GM12878 (cell line): ENCODE results near the gene SEC31B. TPM values are rescaled to one million over a fixed set of nuclear protein-coding genes. Genes with fewer than 3 reads are reported as not detected.

Experiments used
- CBFB ChIP-seq: IDR thresholded peaks from 2 replicates; pipeline ENCODE4 v1.6.1; 2016; ENCODE audit warnings: antibody characterized with exemption, low read depth
- MTA3 ChIP-seq: IDR thresholded peaks from 2 replicates; pipeline ENCODE4 v1.6.1; 2012; ENCODE audit warnings: low read length, inconsistent platforms, borderline replicate concordance
- ZNF622 ChIP-seq: fragments of 450-650 bp; IDR thresholded peaks from 2 replicates; pipeline ENCODE4 v1.6.1; 2017; ENCODE audit warnings: mild to moderate bottlenecking, inconsistent platforms
- polyA plus RNA-seq, 11 experiments: library from polyadenylated mRNA; depleted of rRNA in 4 of 11; unstranded in 6 of 11; stranded (reverse) in 5 of 11; fragments of >200 nt; fragmentation: Nextera tagmentation in 4 of 11; fragmentation: Illumina TruSeq in 1 of 11; extraction: Ambion mirVana in 4 of 11; extraction: Trizol in 1 of 11; gene quantifications; 1 replicate in 1 of 11; 2 replicates in 10 of 11; pipeline versions ENCODE4 v1.2.1 to v1.2.3, GENCODE V29; 2011 to 2016; ENCODE audit warnings: inconsistent platforms in 2 of 11, missing spikeins in 2 of 11, low read depth in 1 of 11
- total RNA-seq, 4 experiments: library from RNA; depleted of rRNA in 3 of 4; stranded (reverse); fragments of >200 nt in 3 of 4; fragmentation: Illumina TruSeq in 1 of 4; extraction: Trizol in 1 of 4; gene quantifications; 2 replicates each; pipeline versions ENCODE4 v1.2.1 to v1.2.3, GENCODE V29; 2013 to 2021
- TF ChIP-seq, protein P1 (sequence below): fragments of 450-650 bp; IDR thresholded peaks from 2 replicates; pipeline ENCODE4 v1.6.1; 2016; ENCODE audit warnings: mild to moderate bottlenecking, moderate library complexity, borderline replicate concordance
- TF ChIP-seq, protein P2 (sequence below): fragments of 450-650 bp; IDR thresholded peaks from 2 replicates; pipeline ENCODE4 v1.6.1; 2017; ENCODE audit warnings: borderline replicate concordance
- TF ChIP-seq, protein P3 (sequence below): fragments of 450-650 bp; IDR thresholded peaks from 2 replicates; pipeline ENCODE4 v1.6.1; 2017; ENCODE audit warnings: mild to moderate bottlenecking
- TF ChIP-seq, protein P4 (sequence below): fragments of 450-650 bp; IDR thresholded peaks from 2 replicates; pipeline ENCODE4 v1.6.1; 2017; ENCODE audit warnings: antibody characterized with exemption, mild to moderate bottlenecking, moderate library complexity
- TF ChIP-seq, protein P5 (sequence below): fragments of 450-650 bp; IDR thresholded peaks from 2 replicates; pipeline ENCODE4 v1.6.1; 2017; ENCODE audit warnings: mild to moderate bottlenecking, moderate library complexity

The SEC31B gene
- total and polyA plus RNA-seq, 10 of the 15 experiments (the other 5 are each of a cell fraction or from before 2014, with no cell fraction given) = 3.4 to 24.3 (median 9.9) TPM

DNA sequence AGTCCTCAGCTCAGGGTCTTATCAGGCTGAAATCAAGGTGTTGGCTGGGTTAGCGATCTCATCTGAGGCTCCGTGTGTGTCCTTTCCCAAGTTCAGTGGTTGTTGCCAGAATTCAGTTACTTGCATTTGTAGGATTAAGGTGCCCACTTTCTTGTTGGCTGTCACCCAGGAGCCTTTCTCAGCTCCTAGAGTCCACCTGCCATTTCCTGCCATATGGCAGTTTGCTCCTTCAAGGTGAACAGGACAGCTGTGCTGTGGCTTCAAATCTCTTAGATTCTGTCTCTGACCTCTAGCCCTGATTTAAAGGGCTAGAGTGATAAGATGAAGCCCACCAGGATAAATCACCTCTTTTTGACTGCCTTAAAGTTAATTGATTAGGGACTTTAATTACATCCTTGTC, 15.1 kb upstream of the SEC31B start (continued):
- TF ChIP-seq, protein P1, sequence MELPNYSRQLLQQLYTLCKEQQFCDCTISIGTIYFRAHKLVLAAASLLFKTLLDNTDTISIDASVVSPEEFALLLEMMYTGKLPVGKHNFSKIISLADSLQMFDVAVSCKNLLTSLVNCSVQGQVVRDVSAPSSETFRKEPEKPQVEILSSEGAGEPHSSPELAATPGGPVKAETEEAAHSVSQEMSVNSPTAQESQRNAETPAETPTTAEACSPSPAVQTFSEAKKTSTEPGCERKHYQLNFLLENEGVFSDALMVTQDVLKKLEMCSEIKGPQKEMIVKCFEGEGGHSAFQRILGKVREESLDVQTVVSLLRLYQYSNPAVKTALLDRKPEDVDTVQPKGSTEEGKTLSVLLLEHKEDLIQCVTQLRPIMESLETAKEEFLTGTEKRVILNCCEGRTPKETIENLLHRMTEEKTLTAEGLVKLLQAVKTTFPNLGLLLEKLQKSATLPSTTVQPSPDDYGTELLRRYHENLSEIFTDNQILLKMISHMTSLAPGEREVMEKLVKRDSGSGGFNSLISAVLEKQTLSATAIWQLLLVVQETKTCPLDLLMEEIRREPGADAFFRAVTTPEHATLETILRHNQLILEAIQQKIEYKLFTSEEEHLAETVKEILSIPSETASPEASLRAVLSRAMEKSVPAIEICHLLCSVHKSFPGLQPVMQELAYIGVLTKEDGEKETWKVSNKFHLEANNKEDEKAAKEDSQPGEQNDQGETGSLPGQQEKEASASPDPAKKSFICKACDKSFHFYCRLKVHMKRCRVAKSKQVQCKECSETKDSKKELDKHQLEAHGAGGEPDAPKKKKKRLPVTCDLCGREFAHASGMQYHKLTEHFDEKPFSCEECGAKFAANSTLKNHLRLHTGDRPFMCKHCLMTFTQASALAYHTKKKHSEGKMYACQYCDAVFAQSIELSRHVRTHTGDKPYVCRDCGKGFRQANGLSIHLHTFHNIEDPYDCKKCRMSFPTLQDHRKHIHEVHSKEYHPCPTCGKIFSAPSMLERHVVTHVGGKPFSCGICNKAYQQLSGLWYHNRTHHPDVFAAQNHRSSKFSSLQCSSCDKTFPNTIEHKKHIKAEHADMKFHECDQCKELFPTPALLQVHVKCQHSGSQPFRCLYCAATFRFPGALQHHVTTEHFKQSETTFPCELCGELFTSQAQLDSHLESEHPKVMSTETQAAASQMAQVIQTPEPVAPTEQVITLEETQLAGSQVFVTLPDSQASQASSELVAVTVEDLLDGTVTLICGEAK = no peak
- no peak for TF ChIP-seq CBFB
- TF ChIP-seq, protein P2, sequence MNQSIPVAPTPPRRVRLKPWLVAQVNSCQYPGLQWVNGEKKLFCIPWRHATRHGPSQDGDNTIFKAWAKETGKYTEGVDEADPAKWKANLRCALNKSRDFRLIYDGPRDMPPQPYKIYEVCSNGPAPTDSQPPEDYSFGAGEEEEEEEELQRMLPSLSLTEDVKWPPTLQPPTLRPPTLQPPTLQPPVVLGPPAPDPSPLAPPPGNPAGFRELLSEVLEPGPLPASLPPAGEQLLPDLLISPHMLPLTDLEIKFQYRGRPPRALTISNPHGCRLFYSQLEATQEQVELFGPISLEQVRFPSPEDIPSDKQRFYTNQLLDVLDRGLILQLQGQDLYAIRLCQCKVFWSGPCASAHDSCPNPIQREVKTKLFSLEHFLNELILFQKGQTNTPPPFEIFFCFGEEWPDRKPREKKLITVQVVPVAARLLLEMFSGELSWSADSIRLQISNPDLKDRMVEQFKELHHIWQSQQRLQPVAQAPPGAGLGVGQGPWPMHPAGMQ = no peak
- TF ChIP-seq, protein P3, sequence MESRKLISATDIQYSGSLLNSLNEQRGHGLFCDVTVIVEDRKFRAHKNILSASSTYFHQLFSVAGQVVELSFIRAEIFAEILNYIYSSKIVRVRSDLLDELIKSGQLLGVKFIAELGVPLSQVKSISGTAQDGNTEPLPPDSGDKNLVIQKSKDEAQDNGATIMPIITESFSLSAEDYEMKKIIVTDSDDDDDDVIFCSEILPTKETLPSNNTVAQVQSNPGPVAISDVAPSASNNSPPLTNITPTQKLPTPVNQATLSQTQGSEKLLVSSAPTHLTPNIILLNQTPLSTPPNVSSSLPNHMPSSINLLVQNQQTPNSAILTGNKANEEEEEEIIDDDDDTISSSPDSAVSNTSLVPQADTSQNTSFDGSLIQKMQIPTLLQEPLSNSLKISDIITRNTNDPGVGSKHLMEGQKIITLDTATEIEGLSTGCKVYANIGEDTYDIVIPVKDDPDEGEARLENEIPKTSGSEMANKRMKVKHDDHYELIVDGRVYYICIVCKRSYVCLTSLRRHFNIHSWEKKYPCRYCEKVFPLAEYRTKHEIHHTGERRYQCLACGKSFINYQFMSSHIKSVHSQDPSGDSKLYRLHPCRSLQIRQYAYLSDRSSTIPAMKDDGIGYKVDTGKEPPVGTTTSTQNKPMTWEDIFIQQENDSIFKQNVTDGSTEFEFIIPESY = no peak
- TF ChIP-seq, protein P4, sequence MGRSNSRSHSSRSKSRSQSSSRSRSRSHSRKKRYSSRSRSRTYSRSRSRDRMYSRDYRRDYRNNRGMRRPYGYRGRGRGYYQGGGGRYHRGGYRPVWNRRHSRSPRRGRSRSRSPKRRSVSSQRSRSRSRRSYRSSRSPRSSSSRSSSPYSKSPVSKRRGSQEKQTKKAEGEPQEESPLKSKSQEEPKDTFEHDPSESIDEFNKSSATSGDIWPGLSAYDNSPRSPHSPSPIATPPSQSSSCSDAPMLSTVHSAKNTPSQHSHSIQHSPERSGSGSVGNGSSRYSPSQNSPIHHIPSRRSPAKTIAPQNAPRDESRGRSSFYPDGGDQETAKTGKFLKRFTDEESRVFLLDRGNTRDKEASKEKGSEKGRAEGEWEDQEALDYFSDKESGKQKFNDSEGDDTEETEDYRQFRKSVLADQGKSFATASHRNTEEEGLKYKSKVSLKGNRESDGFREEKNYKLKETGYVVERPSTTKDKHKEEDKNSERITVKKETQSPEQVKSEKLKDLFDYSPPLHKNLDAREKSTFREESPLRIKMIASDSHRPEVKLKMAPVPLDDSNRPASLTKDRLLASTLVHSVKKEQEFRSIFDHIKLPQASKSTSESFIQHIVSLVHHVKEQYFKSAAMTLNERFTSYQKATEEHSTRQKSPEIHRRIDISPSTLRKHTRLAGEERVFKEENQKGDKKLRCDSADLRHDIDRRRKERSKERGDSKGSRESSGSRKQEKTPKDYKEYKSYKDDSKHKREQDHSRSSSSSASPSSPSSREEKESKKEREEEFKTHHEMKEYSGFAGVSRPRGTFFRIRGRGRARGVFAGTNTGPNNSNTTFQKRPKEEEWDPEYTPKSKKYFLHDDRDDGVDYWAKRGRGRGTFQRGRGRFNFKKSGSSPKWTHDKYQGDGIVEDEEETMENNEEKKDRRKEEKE = no peak
- no peak for TF ChIP-seq ZNF622
- TF ChIP-seq, protein P5, sequence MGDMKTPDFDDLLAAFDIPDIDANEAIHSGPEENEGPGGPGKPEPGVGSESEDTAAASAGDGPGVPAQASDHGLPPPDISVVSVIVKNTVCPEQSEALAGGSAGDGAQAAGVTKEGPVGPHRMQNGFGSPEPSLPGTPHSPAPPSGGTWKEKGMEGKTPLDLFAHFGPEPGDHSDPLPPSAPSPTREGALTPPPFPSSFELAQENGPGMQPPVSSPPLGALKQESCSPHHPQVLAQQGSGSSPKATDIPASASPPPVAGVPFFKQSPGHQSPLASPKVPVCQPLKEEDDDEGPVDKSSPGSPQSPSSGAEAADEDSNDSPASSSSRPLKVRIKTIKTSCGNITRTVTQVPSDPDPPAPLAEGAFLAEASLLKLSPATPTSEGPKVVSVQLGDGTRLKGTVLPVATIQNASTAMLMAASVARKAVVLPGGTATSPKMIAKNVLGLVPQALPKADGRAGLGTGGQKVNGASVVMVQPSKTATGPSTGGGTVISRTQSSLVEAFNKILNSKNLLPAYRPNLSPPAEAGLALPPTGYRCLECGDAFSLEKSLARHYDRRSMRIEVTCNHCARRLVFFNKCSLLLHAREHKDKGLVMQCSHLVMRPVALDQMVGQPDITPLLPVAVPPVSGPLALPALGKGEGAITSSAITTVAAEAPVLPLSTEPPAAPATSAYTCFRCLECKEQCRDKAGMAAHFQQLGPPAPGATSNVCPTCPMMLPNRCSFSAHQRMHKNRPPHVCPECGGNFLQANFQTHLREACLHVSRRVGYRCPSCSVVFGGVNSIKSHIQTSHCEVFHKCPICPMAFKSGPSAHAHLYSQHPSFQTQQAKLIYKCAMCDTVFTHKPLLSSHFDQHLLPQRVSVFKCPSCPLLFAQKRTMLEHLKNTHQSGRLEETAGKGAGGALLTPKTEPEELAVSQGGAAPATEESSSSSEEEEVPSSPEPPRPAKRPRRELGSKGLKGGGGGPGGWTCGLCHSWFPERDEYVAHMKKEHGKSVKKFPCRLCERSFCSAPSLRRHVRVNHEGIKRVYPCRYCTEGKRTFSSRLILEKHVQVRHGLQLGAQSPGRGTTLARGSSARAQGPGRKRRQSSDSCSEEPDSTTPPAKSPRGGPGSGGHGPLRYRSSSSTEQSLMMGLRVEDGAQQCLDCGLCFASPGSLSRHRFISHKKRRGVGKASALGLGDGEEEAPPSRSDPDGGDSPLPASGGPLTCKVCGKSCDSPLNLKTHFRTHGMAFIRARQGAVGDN = no peak
- no peak for TF ChIP-seq MTA3
- TF ChIP-seq, all 136 proteins: peak for 0
